ENCODE results near the gene ALAS1. TPM values are rescaled to one million over a fixed set of nuclear protein-coding genes. Genes with fewer than 3 reads are reported as not detected.

ALAS1 gene
- total and polyA plus RNA-seq, 2 experiments from 2014 or later, result 17.8 to 42.8 TPM

DNA sequence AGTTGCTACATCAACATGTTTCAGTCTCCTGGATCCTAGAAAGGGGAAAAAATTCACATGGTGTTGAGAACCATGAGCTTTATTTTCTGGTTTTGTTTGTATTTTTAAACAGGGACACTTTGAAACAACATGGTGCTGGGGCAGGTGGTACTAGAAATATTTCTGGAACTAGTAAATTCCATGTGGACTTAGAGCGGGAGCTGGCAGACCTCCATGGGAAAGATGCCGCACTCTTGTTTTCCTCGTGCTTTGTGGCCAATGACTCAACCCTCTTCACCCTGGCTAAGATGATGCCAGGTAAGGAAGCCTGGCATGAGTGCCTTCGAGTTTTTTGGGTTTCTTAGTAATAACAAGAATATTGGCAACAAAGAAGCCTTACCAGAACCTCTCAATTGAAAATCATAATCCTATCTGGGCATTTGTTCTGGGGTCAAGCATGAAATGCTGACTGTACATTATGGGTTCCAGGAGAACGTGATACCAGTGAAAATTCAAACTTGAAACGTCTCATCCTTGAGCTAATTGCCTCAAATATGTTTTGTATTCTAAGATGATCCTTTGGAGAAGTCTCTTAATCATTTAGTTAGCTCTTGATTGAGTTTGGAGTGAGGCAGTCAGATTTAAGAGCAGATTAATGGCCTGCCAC, 7.9 kb downstream of the ALAS1 start:
- peaks cover 94% of the 10 kb centered on the region for H3K36me3 Mint-ChIP-seq (ENCODE audit: low read depth)
- Histone ChIP-seq H3F3A (replicated peaks; ENCODE audit: low read depth) (peaks cover 14% of the 10 kb centered on the region), H3K9me2 (ENCODE audit: insufficient read depth) (no peaks in the 10 kb centered on the region), H3K27me3 (ENCODE audit: insufficient read depth) (no peaks in the 10 kb centered on the region), H3K4me3 (no peak overlapping the region), H3K4me2 (no peak overlapping the region), H4K20me1 (replicated peaks; ENCODE audit: insufficient read depth) (peaks cover 14% of the 10 kb centered on the region), H3K36me3 (ENCODE audit: insufficient read depth) (peaks cover 85% of the 10 kb centered on the region), H2AFZ (no peak overlapping the region), H3K27ac (ENCODE audit: low read depth) (no peak overlapping the region), H3K4me1 (ENCODE audit: insufficient read depth) (no peaks in the 10 kb centered on the region), H3K79me2 (replicated peaks; ENCODE audit: insufficient read depth) (no peaks in the 10 kb centered on the region)
- H3K27me3 Mint-ChIP-seq (ENCODE audit: insufficient read depth, low read depth, poor library complexity), result peaks cover 3% of the 10 kb centered on the region
- DNase-seq (ENCODE audit: low spot score) (no peak), ATAC-seq (no peak)
- H3K9me3 Mint-ChIP-seq, result no peaks in the 10 kb centered on the region
- H3K4me1 Mint-ChIP-seq, result no peaks in the 10 kb centered on the region
- H3K4me3 Mint-ChIP-seq, result no peak overlapping the region
- H3K27ac Mint-ChIP-seq, result no peak overlapping the region
- TF ChIP-seq, protein P1, sequence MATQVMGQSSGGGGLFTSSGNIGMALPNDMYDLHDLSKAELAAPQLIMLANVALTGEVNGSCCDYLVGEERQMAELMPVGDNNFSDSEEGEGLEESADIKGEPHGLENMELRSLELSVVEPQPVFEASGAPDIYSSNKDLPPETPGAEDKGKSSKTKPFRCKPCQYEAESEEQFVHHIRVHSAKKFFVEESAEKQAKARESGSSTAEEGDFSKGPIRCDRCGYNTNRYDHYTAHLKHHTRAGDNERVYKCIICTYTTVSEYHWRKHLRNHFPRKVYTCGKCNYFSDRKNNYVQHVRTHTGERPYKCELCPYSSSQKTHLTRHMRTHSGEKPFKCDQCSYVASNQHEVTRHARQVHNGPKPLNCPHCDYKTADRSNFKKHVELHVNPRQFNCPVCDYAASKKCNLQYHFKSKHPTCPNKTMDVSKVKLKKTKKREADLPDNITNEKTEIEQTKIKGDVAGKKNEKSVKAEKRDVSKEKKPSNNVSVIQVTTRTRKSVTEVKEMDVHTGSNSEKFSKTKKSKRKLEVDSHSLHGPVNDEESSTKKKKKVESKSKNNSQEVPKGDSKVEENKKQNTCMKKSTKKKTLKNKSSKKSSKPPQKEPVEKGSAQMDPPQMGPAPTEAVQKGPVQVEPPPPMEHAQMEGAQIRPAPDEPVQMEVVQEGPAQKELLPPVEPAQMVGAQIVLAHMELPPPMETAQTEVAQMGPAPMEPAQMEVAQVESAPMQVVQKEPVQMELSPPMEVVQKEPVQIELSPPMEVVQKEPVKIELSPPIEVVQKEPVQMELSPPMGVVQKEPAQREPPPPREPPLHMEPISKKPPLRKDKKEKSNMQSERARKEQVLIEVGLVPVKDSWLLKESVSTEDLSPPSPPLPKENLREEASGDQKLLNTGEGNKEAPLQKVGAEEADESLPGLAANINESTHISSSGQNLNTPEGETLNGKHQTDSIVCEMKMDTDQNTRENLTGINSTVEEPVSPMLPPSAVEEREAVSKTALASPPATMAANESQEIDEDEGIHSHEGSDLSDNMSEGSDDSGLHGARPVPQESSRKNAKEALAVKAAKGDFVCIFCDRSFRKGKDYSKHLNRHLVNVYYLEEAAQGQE (IDR thresholded peaks at IDR 0.05; ENCODE audit: unreplicated experiment), result no peak
- no peak for TF ChIP-seq EZH2phosphoT487 (IDR thresholded peaks at IDR 0.05; ENCODE audit: unreplicated experiment)

DNA sequence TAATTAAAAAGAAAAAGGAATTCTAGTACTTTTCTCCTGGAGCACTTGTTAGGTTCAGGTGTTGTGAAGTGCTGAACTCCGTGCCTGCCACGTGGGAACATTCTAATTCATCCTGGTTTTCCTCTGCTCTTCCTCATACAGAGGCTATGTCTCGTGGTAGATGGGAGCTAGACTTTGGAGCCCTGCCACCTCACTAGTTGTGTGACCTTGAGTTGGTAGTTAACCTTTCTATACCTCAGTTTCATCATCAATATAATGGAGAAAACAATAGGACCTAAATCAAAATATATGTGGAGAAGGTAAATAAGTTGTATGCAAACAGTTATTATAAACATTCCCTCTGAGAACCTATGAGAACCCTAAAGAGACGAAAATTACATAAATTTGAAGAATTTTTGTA, 10.6 kb downstream of the ALAS1 start:
- Histone ChIP-seq H2AFZ (no peak overlapping the region), H3K9me2 (ENCODE audit: insufficient read depth) (no peaks in the 10 kb centered on the region), H3K4me1 (ENCODE audit: insufficient read depth) (no peaks in the 10 kb centered on the region), H3K4me3 (no peak overlapping the region), H3K36me3 (ENCODE audit: insufficient read depth) (peaks cover 77% of the 10 kb centered on the region), H4K20me1 (replicated peaks; ENCODE audit: insufficient read depth) (peaks cover 7% of the 10 kb centered on the region; the same call in 1 of the 2 replicates), H3K79me2 (replicated peaks; ENCODE audit: insufficient read depth) (no peaks in the 10 kb centered on the region), H3K27ac (ENCODE audit: low read depth) (no peak overlapping the region), H3F3A (replicated peaks; ENCODE audit: low read depth) (peaks cover 12% of the 10 kb centered on the region), H3K4me2 (no peak overlapping the region), H3K27me3 (ENCODE audit: insufficient read depth) (no peaks in the 10 kb centered on the region)
- Mint-ChIP-seq H3K4me1 (no peaks in the 10 kb centered on the region), H3K4me3 (no peak overlapping the region), H3K27me3 (ENCODE audit: insufficient read depth, low read depth, poor library complexity) (peaks cover 3% of the 10 kb centered on the region), H3K9me3 (no peaks in the 10 kb centered on the region), H3K27ac (no peak overlapping the region), H3K36me3 (ENCODE audit: low read depth) (peaks cover 97% of the 10 kb centered on the region)
- no peak for TF ChIP-seq ZNF331 (CRISPR knock-in tag; IDR thresholded peaks at IDR 0.05; ENCODE audit: low read depth)
- no peak for TF ChIP-seq ZNF114 (CRISPR knock-in tag; IDR thresholded peaks at IDR 0.05)
- no peak for TF ChIP-seq JUNB (IDR thresholded peaks at IDR 0.05; ENCODE audit: unreplicated experiment)
- no peak for TF ChIP-seq STAT1 (IDR thresholded peaks at IDR 0.05; ENCODE audit: unreplicated experiment)
- TF ChIP-seq EZH2phosphoT487 (IDR thresholded peaks at IDR 0.05; ENCODE audit: unreplicated experiment), result no peak
- TF ChIP-seq, protein P2, sequence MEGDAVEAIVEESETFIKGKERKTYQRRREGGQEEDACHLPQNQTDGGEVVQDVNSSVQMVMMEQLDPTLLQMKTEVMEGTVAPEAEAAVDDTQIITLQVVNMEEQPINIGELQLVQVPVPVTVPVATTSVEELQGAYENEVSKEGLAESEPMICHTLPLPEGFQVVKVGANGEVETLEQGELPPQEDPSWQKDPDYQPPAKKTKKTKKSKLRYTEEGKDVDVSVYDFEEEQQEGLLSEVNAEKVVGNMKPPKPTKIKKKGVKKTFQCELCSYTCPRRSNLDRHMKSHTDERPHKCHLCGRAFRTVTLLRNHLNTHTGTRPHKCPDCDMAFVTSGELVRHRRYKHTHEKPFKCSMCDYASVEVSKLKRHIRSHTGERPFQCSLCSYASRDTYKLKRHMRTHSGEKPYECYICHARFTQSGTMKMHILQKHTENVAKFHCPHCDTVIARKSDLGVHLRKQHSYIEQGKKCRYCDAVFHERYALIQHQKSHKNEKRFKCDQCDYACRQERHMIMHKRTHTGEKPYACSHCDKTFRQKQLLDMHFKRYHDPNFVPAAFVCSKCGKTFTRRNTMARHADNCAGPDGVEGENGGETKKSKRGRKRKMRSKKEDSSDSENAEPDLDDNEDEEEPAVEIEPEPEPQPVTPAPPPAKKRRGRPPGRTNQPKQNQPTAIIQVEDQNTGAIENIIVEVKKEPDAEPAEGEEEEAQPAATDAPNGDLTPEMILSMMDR (conservative IDR thresholded peaks at IDR 0.05; ENCODE audit: low read depth in 2 of 2), result no peak
- no peak for TF ChIP-seq NANOG (IDR thresholded peaks at IDR 0.05; ENCODE audit: borderline replicate concordance)
- TF ChIP-seq, protein P3, sequence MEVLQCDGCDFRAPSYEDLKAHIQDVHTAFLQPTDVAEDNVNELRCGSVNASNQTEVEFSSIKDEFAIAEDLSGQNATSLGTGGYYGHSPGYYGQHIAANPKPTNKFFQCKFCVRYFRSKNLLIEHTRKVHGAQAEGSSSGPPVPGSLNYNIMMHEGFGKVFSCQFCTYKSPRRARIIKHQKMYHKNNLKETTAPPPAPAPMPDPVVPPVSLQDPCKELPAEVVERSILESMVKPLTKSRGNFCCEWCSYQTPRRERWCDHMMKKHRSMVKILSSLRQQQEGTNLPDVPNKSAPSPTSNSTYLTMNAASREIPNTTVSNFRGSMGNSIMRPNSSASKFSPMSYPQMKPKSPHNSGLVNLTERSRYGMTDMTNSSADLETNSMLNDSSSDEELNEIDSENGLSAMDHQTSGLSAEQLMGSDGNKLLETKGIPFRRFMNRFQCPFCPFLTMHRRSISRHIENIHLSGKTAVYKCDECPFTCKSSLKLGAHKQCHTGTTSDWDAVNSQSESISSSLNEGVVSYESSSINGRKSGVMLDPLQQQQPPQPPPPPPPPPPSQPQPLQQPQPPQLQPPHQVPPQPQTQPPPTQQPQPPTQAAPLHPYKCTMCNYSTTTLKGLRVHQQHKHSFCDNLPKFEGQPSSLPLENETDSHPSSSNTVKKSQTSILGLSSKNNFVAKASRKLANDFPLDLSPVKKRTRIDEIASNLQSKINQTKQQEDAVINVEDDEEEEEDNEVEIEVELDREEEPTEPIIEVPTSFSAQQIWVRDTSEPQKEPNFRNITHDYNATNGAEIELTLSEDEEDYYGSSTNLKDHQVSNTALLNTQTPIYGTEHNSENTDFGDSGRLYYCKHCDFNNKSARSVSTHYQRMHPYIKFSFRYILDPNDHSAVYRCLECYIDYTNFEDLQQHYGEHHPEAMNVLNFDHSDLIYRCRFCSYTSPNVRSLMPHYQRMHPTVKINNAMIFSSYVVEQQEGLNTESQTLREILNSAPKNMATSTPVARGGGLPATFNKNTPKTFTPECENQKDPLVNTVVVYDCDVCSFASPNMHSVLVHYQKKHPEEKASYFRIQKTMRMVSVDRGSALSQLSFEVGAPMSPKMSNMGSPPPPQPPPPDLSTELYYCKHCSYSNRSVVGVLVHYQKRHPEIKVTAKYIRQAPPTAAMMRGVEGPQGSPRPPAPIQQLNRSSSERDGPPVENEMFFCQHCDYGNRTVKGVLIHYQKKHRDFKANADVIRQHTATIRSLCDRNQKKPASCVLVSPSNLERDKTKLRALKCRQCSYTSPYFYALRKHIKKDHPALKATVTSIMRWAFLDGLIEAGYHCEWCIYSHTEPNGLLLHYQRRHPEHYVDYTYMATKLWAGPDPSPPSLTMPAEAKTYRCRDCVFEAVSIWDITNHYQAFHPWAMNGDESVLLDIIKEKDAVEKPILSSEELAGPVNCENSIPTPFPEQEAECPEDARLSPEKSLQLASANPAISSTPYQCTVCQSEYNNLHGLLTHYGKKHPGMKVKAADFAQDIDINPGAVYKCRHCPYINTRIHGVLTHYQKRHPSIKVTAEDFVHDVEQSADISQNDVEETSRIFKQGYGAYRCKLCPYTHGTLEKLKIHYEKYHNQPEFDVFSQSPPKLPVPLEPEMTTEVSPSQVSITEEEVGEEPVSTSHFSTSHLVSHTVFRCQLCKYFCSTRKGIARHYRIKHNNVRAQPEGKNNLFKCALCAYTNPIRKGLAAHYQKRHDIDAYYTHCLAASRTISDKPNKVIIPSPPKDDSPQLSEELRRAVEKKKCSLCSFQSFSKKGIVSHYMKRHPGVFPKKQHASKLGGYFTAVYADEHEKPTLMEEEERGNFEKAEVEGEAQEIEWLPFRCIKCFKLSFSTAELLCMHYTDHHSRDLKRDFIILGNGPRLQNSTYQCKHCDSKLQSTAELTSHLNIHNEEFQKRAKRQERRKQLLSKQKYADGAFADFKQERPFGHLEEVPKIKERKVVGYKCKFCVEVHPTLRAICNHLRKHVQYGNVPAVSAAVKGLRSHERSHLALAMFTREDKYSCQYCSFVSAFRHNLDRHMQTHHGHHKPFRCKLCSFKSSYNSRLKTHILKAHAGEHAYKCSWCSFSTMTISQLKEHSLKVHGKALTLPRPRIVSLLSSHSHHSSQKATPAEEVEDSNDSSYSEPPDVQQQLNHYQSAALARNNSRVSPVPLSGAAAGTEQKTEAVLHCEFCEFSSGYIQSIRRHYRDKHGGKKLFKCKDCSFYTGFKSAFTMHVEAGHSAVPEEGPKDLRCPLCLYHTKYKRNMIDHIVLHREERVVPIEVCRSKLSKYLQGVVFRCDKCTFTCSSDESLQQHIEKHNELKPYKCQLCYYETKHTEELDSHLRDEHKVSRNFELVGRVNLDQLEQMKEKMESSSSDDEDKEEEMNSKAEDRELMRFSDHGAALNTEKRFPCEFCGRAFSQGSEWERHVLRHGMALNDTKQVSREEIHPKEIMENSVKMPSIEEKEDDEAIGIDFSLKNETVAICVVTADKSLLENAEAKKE (CRISPR knock-in tag; IDR thresholded peaks at IDR 0.05), result no peak
- no peak for TF ChIP-seq CREB1 (CRISPR knock-in tag; IDR thresholded peaks at IDR 0.05; ENCODE audit: low read depth)
- TF ChIP-seq POLR2AphosphoS5 (IDR thresholded peaks at IDR 0.05; ENCODE audit: low read depth), result no peak
- ATAC-seq (no peak), DNase-seq (ENCODE audit: low spot score) (no peak)

All from GM23338 (cell line).